WTC11 (cell line): Measurements from ENCODE around the gene RAP1GAP. TPM values are rescaled to one million over a fixed set of nuclear protein-coding genes. Genes with fewer than 3 reads are reported as not detected.

Experiments
- ATAC-seq: fragments of 200-7000 bp; cut with Tn5 transposase; 2 replicates; pipeline ENCODE4 v1.10.0; 2021; ENCODE audit warnings: mild to moderate bottlenecking, moderate library complexity
- CTCF ChIA-PET: fragments of 300-600 bp; sonication (Branson Sonifier 250); formaldehyde crosslinking; loops from one replicate; lab custom pipeline; 2021; ENCODE audit warnings: antibody characterized with exemption; lab: Charles Lee
- POLR2A ChIA-PET: fragments of 350-600 bp; sonication (Branson Sonifier 250); formaldehyde crosslinking; loops from one replicate; lab custom pipeline; 2021; ENCODE audit warnings: antibody characterized with exemption; lab: Charles Lee
- DNase-seq: peaks from one replicate; pipeline ENCODE4 v3.0.0; 2021; ENCODE audit warnings: low spot score
- H3K27ac Mint-ChIP-seq: 2 replicates; pipeline ENCODE4 v1.8.0; 2021; ENCODE audit warnings: mixed read lengths
- H3K27me3 Mint-ChIP-seq: 2 replicates; pipeline ENCODE4 v1.8.0; 2021; ENCODE audit warnings: low read depth, mild to moderate bottlenecking, moderate library complexity, mixed read lengths
- H3K36me3 Mint-ChIP-seq: 2 replicates; pipeline ENCODE4 v1.8.0; 2021; ENCODE audit warnings: mixed read lengths
- H3K4me1 Mint-ChIP-seq: 2 replicates; pipeline ENCODE4 v1.8.0; 2022; ENCODE audit warnings: mixed read lengths
- H3K4me3 Mint-ChIP-seq: 2 replicates; pipeline ENCODE4 v1.8.0; 2021; ENCODE audit warnings: mild to moderate bottlenecking, moderate library complexity, mixed read lengths
- H3K9me3 Mint-ChIP-seq: 2 replicates; pipeline ENCODE4 v1.8.0; 2021; ENCODE audit warnings: mixed read lengths
- ELF4 ChIP-seq: sonication (generic); formaldehyde crosslinking; IDR thresholded peaks from 2 replicates; pipeline ENCODE4 v1.8.1; 2022; ENCODE audit warnings: low read depth, mild to moderate bottlenecking, moderate library complexity, missing genetic modification reagents
- FOXJ3 ChIP-seq: sonication (generic); formaldehyde crosslinking; IDR thresholded peaks from 2 replicates; pipeline ENCODE4 v1.9.0; 2021; ENCODE audit warnings: missing genetic modification reagents, mild to moderate bottlenecking, borderline replicate concordance
- FOXP1 ChIP-seq: sonication (generic); formaldehyde crosslinking; IDR thresholded peaks from 2 replicates; pipeline ENCODE4 v1.8.0; 2022; ENCODE audit warnings: missing genetic modification reagents, mild to moderate bottlenecking, moderate library complexity, borderline replicate concordance
- JUN ChIP-seq: sonication (generic); formaldehyde crosslinking; IDR thresholded peaks from 2 replicates; pipeline ENCODE4 v1.8.0; 2023; ENCODE audit warnings: mild to moderate bottlenecking, missing genetic modification reagents
- NFATC4 ChIP-seq: fragments of 250-450 bp; sonication (Bioruptor Pico); IDR thresholded peaks from 2 replicates; pipeline ENCODE4 v1.9.0; 2021; ENCODE audit warnings: mild to moderate bottlenecking
- SMAD3 ChIP-seq: sonication (generic); formaldehyde crosslinking; IDR thresholded peaks from 2 replicates; pipeline ENCODE4 v1.8.0; 2022; ENCODE audit warnings: missing genetic modification reagents, mild to moderate bottlenecking, borderline replicate concordance
- SMAD4 ChIP-seq: sonication (generic); formaldehyde crosslinking; IDR thresholded peaks from 2 replicates; pipeline ENCODE4 v1.8.0; 2022; ENCODE audit warnings: mild to moderate bottlenecking, missing genetic modification reagents
- SOX15 ChIP-seq: fragments of 250-450 bp; sonication (Bioruptor Pico); IDR thresholded peaks from 2 replicates; pipeline ENCODE4 v1.9.0; 2021; ENCODE audit warnings: mild to moderate bottlenecking
- ZNF317 ChIP-seq: sonication (generic); formaldehyde crosslinking; IDR thresholded peaks from 2 replicates; pipeline ENCODE4 v1.8.1; 2023; ENCODE audit warnings: low read depth, mild to moderate bottlenecking, moderate library complexity, missing genetic modification reagents, borderline replicate concordance
- total RNA-seq: library from RNA; stranded (reverse); gene quantifications from 3 replicates; pipeline ENCODE4 v1.2.3, GENCODE V29; 2021
- TF ChIP-seq, protein P1 (sequence below): sonication (generic); formaldehyde crosslinking; IDR thresholded peaks from 2 replicates; pipeline ENCODE4 v1.8.0; 2022; ENCODE audit warnings: mild to moderate bottlenecking, missing genetic modification reagents
- TF ChIP-seq, protein P2 (sequence below): sonication (generic); formaldehyde crosslinking; IDR thresholded peaks from 2 replicates; pipeline ENCODE4 v1.8.1; 2023; ENCODE audit warnings: mild to moderate bottlenecking, missing genetic modification reagents, borderline replicate concordance
- TF ChIP-seq, protein P3 (sequence below): fragments of 200-600 bp; IDR thresholded peaks from 2 replicates; pipeline ENCODE4 v1.8.0; 2022; ENCODE audit warnings: antibody characterized with exemption
- TF ChIP-seq, protein P4 (sequence below): sonication (generic); formaldehyde crosslinking; IDR thresholded peaks from 2 replicates; pipeline ENCODE4 v1.8.1; 2022; ENCODE audit warnings: low read depth, mild to moderate bottlenecking, moderate library complexity, missing genetic modification reagents, borderline replicate concordance
- TF ChIP-seq, protein P5 (sequence below): sonication (generic); formaldehyde crosslinking; IDR thresholded peaks from 2 replicates; pipeline ENCODE4 v1.8.1; 2023; ENCODE audit warnings: mild to moderate bottlenecking, missing genetic modification reagents

The RAP1GAP gene
- total RNA-seq, 1 experiment from 2014 or later: 7.6 TPM

DNA sequence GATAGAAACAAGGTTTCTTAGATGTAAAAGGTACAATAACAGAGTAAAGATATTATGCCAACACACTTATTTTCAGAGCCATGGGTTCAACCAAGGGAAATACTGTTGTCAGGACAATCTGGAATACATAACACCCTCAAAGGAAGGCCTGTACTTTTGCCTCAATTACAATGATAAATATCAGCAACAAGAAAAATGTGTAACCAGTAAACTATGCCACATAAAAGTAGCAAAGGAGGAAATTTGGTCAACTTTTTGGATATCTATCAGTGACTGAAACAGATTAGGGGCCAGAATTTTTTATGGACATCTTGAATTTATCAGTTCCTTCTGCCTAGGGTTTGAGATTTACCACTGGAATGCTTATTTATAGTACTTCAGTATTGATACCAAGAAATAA is 24.6 kb upstream of the RAP1GAP start (continued):
- TF ChIP-seq, protein P1, sequence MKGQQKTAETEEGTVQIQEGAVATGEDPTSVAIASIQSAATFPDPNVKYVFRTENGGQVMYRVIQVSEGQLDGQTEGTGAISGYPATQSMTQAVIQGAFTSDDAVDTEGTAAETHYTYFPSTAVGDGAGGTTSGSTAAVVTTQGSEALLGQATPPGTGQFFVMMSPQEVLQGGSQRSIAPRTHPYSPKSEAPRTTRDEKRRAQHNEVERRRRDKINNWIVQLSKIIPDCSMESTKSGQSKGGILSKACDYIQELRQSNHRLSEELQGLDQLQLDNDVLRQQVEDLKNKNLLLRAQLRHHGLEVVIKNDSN (CRISPR knock-in tag): no peak
- TF ChIP-seq, protein P2, sequence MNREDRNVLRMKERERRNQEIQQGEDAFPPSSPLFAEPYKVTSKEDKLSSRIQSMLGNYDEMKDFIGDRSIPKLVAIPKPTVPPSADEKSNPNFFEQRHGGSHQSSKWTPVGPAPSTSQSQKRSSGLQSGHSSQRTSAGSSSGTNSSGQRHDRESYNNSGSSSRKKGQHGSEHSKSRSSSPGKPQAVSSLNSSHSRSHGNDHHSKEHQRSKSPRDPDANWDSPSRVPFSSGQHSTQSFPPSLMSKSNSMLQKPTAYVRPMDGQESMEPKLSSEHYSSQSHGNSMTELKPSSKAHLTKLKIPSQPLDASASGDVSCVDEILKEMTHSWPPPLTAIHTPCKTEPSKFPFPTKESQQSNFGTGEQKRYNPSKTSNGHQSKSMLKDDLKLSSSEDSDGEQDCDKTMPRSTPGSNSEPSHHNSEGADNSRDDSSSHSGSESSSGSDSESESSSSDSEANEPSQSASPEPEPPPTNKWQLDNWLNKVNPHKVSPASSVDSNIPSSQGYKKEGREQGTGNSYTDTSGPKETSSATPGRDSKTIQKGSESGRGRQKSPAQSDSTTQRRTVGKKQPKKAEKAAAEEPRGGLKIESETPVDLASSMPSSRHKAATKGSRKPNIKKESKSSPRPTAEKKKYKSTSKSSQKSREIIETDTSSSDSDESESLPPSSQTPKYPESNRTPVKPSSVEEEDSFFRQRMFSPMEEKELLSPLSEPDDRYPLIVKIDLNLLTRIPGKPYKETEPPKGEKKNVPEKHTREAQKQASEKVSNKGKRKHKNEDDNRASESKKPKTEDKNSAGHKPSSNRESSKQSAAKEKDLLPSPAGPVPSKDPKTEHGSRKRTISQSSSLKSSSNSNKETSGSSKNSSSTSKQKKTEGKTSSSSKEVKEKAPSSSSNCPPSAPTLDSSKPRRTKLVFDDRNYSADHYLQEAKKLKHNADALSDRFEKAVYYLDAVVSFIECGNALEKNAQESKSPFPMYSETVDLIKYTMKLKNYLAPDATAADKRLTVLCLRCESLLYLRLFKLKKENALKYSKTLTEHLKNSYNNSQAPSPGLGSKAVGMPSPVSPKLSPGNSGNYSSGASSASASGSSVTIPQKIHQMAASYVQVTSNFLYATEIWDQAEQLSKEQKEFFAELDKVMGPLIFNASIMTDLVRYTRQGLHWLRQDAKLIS (CRISPR knock-in tag): no peak
- no peak for TF ChIP-seq ELF4 (CRISPR knock-in tag)
- TF ChIP-seq SMAD4 (CRISPR knock-in tag): no peak
- no peak for TF ChIP-seq SOX15 (CRISPR knock-in tag)
- no peak for TF ChIP-seq FOXJ3 (CRISPR knock-in tag)
- TF ChIP-seq JUN: no peak

DNA sequence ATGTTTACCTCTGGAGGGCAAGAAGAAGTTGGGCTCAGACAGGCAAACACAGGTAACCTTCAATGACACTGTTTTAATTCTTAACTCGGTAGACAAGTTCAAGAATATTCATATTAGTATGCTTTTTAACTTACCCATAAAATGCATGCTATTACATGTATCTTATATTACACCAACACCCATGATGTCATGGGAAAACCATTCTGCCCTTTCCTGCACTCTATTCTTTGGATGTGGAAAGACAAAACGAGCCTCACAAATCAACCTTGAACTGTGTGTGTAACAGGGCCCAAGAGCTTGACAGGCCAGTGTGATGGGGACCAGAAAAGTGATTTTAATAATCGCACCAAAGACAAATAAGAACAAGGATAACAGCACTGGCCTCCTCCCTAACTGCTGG is 22.6 kb upstream of the RAP1GAP start:
- no peak overlapping the region for H3K27ac Mint-ChIP-seq
- no peak for DNase-seq
- ChIA-PET POLR2A (no interaction called here), CTCF (no interaction called here)
- no peak for ATAC-seq
- H3K9me3 Mint-ChIP-seq: no peaks in the 10 kb centered on the region
- TF ChIP-seq, protein P3, sequence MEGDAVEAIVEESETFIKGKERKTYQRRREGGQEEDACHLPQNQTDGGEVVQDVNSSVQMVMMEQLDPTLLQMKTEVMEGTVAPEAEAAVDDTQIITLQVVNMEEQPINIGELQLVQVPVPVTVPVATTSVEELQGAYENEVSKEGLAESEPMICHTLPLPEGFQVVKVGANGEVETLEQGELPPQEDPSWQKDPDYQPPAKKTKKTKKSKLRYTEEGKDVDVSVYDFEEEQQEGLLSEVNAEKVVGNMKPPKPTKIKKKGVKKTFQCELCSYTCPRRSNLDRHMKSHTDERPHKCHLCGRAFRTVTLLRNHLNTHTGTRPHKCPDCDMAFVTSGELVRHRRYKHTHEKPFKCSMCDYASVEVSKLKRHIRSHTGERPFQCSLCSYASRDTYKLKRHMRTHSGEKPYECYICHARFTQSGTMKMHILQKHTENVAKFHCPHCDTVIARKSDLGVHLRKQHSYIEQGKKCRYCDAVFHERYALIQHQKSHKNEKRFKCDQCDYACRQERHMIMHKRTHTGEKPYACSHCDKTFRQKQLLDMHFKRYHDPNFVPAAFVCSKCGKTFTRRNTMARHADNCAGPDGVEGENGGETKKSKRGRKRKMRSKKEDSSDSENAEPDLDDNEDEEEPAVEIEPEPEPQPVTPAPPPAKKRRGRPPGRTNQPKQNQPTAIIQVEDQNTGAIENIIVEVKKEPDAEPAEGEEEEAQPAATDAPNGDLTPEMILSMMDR: no peak
- TF ChIP-seq SMAD3 (CRISPR knock-in tag) (no peak), NFATC4 (CRISPR knock-in tag) (no peak), ZNF317 (no peak), FOXP1 (CRISPR knock-in tag) (no peak)
- TF ChIP-seq, protein P4, sequence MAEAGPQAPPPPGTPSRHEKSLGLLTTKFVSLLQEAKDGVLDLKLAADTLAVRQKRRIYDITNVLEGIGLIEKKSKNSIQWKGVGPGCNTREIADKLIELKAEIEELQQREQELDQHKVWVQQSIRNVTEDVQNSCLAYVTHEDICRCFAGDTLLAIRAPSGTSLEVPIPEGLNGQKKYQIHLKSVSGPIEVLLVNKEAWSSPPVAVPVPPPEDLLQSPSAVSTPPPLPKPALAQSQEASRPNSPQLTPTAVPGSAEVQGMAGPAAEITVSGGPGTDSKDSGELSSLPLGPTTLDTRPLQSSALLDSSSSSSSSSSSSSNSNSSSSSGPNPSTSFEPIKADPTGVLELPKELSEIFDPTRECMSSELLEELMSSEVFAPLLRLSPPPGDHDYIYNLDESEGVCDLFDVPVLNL (CRISPR knock-in tag): no peak
- TF ChIP-seq, protein P5, sequence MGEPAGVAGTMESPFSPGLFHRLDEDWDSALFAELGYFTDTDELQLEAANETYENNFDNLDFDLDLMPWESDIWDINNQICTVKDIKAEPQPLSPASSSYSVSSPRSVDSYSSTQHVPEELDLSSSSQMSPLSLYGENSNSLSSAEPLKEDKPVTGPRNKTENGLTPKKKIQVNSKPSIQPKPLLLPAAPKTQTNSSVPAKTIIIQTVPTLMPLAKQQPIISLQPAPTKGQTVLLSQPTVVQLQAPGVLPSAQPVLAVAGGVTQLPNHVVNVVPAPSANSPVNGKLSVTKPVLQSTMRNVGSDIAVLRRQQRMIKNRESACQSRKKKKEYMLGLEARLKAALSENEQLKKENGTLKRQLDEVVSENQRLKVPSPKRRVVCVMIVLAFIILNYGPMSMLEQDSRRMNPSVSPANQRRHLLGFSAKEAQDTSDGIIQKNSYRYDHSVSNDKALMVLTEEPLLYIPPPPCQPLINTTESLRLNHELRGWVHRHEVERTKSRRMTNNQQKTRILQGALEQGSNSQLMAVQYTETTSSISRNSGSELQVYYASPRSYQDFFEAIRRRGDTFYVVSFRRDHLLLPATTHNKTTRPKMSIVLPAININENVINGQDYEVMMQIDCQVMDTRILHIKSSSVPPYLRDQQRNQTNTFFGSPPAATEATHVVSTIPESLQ (CRISPR knock-in tag): no peak
- H3K36me3 Mint-ChIP-seq: peaks cover 63% of the 10 kb centered on the region
- no peak overlapping the region for H3K4me3 Mint-ChIP-seq
- H3K4me1 Mint-ChIP-seq: no peaks in the 10 kb centered on the region
- H3K27me3 Mint-ChIP-seq: no peaks in the 10 kb centered on the region
